Activated CD8-positive, alpha-beta memory T cell treated with anti-CD3 and anti-CD28 coated beads for 1 hour (primary cell): Measurements from ENCODE around the gene IER5L.
A peak's percentile ranks its signal among the peaks of the same experiment; 100 is the strongest.
"Not testable (repeated sequence)": the region's sequence is repeated elsewhere in the genome, so short reads cannot be mapped to it uniquely, and the experiment has no call there.

ENCODE experiments used
- DNase-seq, 2 donors: peaks; one replicate each; pipeline ENCODE4 v3.0.0-alpha.2; 2020; ENCODE audit warnings: low read depth in 1 of 2; ENCODE audit errors: extremely low read depth in 1 of 2

Gene IER5L

DNA sequence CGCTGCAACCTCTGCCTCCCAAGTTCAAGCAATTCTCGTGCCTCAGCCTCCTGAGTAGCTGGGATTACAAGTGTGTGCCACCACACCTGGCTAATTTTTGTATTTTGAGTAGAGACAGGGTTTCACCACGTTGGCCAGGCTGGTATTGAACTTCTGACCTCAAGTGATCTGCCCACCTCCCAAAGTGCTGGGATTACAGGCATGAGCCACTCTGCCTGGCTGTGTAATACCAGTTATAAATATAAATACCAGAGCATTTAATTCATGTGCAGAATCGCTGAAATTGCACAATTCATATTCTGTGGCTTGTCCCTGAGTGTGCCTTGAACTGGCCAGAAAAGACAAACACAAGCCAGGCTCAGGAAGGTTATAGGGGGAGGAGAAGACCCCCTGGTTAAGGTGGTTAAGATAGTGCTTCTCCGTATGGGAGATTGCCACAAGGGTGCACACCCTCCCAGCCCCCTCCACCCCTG lies 14.8 kb downstream of the IER5L start:
- not testable (repeated sequence) for DNase-seq

GRCh38 chr9:129162497-129163197 lies 15.4 kb downstream of the IER5L start:
- no peak for DNase-seq

- DNase-seq: no peak
Measured at GRCh38 chr9:129161534-129161837, 16.6 kb downstream of the IER5L start.

GRCh38 chr9:129160712-129161533 lies 17.1 kb downstream of the IER5L start:
- DNase-seq: no peak

- no peak for DNase-seq
Measured at GRCh38 chr9:129156163-129156562, 21.9 kb downstream of the IER5L start.

- no peak for DNase-seq
Measured at GRCh38 chr9:129154866-129155477, 23.1 kb downstream of the IER5L start.

DNA sequence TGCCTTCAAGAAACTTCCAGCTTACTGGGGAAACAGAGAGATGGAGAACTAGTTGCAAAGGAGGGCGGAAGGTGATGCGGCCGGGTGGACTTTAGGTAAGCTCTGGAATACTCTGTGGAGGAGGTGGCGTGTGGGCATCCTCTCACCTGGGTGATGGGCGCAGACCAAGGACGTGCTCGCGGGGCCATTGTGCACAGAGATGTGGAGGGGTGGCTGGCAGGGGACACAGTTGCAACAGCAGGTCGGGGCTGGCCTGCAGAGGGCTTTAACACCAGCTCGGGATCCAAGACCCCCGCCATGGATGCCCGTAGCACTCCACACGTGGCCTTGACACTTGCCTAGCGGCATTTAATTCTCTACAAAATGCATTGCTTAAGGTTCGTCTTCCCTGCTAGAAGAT lies 26.6 kb downstream of the IER5L start:
- no peak for DNase-seq

DNA sequence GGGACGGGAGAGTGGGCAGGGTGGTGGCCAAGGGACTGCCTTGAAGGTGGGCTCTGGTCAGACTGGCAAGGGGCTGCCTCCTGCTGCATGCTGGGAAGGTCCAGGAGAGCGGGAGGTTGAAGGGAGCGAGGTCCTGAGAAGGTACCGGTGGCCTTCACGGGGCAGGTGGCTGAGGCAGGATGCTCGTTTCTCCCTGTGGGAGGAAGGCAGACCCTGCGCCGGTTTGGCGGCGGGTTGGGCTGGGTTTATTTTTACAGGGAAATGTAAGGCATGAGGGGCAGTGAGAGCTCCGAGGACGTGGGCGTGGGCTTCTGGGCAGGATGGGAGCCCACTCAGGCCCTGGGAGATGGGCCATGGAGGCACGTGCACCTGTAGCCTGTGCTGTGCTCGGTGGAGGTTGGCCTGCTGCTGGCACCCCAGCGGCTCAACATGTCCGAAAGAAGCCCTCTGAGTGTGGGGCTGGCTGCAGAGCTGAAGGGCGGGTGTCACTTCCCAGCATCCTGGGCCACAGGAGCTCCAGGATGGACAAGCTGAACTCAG lies 27.3 kb downstream of the IER5L start:
- DNase-seq: no peak

DNA sequence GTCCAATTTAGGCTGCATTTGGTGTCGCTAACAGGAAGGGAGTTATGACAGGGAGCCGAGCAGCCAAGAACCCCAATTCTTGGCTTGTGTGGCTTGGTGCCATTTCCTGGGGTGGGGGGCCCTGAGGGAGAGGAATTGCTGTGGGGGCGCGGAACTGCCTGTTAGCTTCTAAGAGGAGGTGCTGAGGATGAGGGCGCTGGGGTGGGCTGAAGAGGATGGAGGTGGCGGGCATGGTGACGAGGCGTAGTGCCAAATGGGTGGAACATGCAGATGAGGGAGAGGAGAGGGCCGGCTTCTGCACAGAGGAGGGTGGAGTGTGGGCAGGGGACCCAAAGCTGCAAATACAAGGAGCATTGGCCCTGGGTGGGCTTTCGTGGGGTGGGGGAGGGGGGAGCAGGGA lies 27.9 kb downstream of the IER5L start:
- DNase-seq: no peak

DNA sequence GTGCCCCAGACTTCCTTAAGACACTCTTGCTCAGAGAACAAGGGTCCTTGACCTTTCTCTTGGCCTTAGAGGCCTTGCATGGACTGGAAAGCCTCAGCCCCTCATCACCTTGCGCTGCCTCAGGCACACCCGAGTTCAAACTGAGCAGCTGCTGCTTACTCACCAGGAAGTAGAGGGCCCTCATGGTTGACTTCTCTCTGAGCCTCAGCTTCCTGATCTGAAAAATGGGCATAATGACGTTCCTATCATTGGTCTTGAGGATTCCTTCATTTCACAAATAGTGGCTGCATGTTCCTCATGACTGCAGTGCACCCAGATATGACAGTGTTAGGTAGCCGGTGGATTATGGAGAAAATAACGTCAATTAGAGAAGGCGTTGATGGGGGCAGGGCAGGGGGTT lies 28.6 kb downstream of the IER5L start:
- DNase-seq: no peak

DNA sequence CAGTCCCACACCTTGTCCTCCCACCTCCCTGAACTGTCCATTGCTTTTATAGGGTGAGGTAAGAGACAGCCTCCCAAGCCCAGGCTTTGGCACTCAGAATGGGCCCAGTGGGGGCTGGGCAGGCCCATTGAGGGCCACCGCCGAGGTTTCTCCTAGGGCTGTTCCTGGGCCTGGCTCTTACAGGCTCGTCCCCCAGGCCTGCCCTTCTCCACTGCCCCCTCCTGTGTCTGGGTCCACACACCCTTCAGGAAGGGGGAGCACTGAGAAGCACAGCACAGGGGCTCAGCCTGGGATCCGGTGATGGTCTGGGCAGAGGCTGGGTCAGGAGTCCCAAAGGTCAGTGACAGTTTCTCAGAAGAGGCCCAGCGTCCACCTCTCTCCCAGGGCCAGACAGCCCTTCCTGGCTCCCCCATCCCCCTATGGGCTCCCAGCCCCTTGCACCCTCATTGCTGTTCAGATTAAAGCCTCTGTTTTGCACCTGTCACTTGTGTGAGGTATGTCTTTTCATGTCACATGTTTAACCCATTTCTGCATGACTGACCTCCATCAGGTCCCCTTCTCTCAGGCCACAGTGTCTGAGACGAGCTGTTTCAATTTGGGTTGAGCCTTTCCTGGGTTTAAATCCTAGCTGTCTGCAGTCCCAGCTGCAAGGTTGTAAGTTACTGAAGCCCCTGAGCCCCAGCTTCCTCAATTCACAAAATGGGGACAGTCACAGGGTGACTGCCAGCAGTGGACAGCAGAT lies 29.4 kb downstream of the IER5L start:
- DNase-seq: no peak

DNA sequence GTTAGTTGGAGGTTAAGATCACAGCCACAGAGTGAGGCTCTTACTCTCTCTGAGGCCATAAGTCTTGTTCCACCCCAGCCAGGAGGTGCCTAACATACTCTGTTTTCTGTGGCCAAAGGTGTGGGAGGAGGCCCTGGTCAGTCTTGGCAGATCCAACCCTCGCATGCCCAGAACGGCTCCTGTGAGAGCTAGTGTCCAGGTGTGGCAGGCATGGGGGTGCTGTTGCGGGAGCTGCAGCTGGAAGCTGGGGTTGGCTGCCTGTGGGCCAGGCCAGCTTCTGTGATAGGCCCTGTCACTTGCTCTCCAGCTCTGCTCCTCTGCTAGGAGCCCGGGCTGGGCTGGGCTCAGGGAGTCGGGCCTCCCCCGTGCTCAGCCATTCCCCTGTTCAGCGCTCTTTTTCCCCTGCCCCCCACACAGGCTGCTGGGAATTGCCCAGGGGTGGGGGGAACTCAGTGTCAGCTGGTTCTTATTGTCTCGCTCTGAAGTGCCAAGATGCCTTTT lies 31.6 kb downstream of the IER5L start:
- DNase-seq: no peak

DNA sequence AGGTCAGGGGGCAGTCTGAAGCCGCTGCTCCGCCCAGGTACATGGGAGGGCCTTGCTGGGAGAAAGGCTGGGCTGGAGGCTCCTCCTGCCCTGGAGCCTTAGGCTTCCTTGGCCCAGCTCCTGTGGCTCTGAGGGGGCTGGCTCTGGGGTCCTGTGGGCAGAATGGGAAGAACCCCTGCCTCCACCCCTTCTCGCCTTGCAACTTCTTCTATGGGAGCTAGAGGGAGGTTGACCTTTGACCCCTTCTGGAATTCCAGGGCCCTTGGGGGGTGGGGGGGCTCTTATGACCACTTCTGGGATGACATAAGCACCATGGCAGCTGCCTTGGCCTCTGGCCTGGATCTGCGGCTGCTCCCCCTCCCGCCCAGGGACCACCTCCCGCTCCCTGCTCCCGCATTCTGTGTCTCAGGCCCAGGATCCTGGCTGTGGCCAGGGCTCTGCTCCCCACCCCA lies 32.2 kb downstream of the IER5L start:
- no peak for DNase-seq

- no peak for DNase-seq
Measured at GRCh38 chr9:129145316-129145715, 32.7 kb downstream of the IER5L start.

DNA sequence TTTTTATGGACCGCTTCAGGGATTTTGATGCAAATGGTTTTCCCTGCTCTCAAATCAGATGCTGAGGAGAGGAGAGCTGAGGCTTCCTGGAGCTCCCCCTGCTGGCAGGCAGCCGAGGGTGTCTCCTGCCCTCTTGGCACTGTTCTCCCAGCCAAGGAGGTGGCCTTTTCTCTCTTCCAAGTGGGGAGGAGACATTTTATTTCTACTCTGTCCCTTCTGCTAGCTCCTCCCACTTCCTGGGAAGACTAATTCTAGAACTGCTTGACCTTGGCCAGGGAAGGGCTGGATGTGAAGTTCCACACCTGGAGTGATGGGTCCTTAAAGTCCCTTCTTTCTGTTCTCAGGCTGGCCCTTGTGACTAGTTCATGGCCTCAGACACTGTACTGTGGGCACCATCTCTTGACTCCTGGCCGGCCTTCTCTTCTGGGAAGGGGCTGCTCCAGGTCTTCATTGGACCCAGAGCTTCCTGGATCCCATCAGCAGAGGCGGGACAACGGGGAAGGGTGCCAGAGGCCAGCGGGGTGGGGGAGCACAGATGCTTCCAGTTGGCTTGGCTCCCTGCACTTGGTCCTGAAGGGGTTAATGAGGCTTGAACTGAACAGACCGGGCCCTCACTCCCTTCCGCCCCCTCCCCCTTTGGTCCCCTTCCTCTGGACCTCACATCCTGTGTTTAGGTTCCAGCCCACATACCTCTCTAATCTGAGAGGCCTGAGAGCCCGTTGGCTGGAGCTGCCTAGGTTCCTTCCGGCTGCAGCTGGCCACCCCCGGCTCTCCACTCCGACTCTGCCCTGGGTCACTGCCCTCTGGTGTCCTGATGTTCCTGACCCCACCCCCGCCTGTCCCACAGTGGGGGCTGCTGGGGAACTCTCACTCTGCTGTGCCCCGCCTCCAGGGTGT lies 34.8 kb downstream of the IER5L start:
- peak; percentile 35 to 64 for DNase-seq

DNA sequence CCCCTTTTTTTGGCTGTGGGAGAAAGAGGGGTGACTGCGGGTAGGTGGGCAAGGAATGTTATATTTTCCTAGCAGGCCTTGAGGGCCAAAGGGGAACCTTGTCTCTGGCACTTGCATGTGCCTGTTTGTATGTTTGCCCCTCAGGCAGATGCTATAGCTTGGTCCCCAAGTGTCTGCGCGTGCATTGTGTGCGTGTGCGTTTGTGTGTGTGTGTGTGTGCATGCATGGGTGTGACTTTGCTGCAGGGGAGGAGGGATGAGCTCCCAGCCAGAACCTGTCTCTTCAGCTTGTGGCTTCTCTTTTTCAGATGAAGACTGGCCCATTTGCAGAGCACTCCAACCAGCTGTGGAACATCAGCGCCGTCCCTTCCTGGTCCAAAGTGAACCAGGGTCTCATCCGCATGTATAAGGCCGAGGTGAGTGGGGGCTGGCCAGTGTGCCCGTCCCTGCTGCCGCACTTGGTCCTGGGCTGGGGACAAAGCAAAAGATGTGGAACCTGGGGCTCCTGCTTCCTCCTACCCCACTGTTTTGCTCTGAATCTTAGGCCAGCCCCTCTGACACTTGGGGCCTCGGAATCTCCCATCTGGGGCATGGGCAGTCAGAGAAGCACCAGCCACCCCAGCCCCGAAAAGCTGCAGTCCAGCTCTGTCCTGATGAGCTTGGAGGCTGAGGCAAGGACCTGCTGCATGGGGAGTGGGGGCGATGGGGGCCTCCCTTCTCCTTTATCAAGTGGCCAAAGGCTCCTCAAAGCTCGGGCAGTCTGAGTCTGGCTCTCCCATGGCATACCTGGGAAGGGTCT lies 35.7 kb downstream of the IER5L start:
- no peak for DNase-seq

- no peak for DNase-seq
Measured at GRCh38 chr9:129141066-129142041, 36.7 kb downstream of the IER5L start.
